ENCODE results near the gene RUNDC1.

RUNDC1 gene

GRCh38 chr17:43033948-43034881 lies 53.9 kb downstream of the RUNDC1 start:
- H3K27me3 ChIP-seq (ENCODE audit: low read depth, low read length) = no peaks in the 10 kb centered on the region
- no peak overlapping the region for H3K27ac ChIP-seq (ENCODE audit: low read length)
- H4K20me1 ChIP-seq (ENCODE audit: insufficient read depth, low read length) = no peaks in the 10 kb centered on the region
- H3K4me3 ChIP-seq (ENCODE audit: low read length) = no peak overlapping the region
- H3K79me2 ChIP-seq (ENCODE audit: low read length) = no peaks in the 10 kb centered on the region
- no peaks in the 10 kb centered on the region for H3K36me3 ChIP-seq (replicated peaks; ENCODE audit: low read depth, low read length)
- no peak overlapping the region for H2AFZ ChIP-seq (ENCODE audit: low read depth, low read length)
- H3K9me3 ChIP-seq (ENCODE audit: insufficient read depth, low read length) = no peaks in the 10 kb centered on the region
- TF ChIP-seq CTCF (IDR thresholded peaks at IDR 0.05; ENCODE audit: low read depth, low read length) = no peak
- TF ChIP-seq EZH2phosphoT487 (IDR thresholded peaks at IDR 0.05; ENCODE audit: low read depth) = no peak
- no peak overlapping the region for H3K9ac ChIP-seq (ENCODE audit: low read length)
- H3K4me1 ChIP-seq (ENCODE audit: low read length) = no peaks in the 10 kb centered on the region
- H3K4me2 ChIP-seq (ENCODE audit: low read length) = no peak overlapping the region

GRCh38 chr17:43034894-43035293 lies 54.5 kb downstream of the RUNDC1 start:
- H3K27me3 ChIP-seq (ENCODE audit: low read depth, low read length) = no peaks in the 10 kb centered on the region
- no peak overlapping the region for H2AFZ ChIP-seq (ENCODE audit: low read depth, low read length)
- H3K36me3 ChIP-seq (replicated peaks; ENCODE audit: low read depth, low read length) = no peaks in the 10 kb centered on the region
- no peak overlapping the region for H3K9ac ChIP-seq (ENCODE audit: low read length)
- H3K79me2 ChIP-seq (ENCODE audit: low read length) = no peaks in the 10 kb centered on the region
- H3K9me3 ChIP-seq (ENCODE audit: insufficient read depth, low read length) = no peaks in the 10 kb centered on the region
- H4K20me1 ChIP-seq (ENCODE audit: insufficient read depth, low read length) = no peaks in the 10 kb centered on the region
- no peaks in the 10 kb centered on the region for H3K4me1 ChIP-seq (ENCODE audit: low read length)
- no peak overlapping the region for H3K4me3 ChIP-seq (ENCODE audit: low read length)
- H3K27ac ChIP-seq (ENCODE audit: low read length) = no peak overlapping the region
- H3K4me2 ChIP-seq (ENCODE audit: low read length) = no peak overlapping the region
- TF ChIP-seq EZH2phosphoT487 (IDR thresholded peaks at IDR 0.05; ENCODE audit: low read depth) (no peak), CTCF (IDR thresholded peaks at IDR 0.05; ENCODE audit: low read depth, low read length) (no peak)

- H3K27me3 ChIP-seq (ENCODE audit: low read depth, low read length) = no peaks in the 10 kb centered on the region
- no peaks in the 10 kb centered on the region for H4K20me1 ChIP-seq (ENCODE audit: insufficient read depth, low read length)
- H3K36me3 ChIP-seq (replicated peaks; ENCODE audit: low read depth, low read length) = peaks cover 17% of the 10 kb centered on the region
- H3K9ac ChIP-seq (ENCODE audit: low read length) = no peak overlapping the region
- H3K4me3 ChIP-seq (ENCODE audit: low read length) = no peak overlapping the region
- no peaks in the 10 kb centered on the region for H3K9me3 ChIP-seq (ENCODE audit: insufficient read depth, low read length)
- no peak overlapping the region for H3K4me2 ChIP-seq (ENCODE audit: low read length)
- TF ChIP-seq EZH2phosphoT487 (IDR thresholded peaks at IDR 0.05; ENCODE audit: low read depth) (no peak), CTCF (IDR thresholded peaks at IDR 0.05; ENCODE audit: low read depth, low read length) (no peak)
- no peak overlapping the region for H3K27ac ChIP-seq (ENCODE audit: low read length)
- H3K4me1 ChIP-seq (ENCODE audit: low read length) = no peaks in the 10 kb centered on the region
- no peaks in the 10 kb centered on the region for H3K79me2 ChIP-seq (ENCODE audit: low read length)
- no peak overlapping the region for H2AFZ ChIP-seq (ENCODE audit: low read depth, low read length)
Measured at GRCh38 chr17:43039646-43040045, 59.3 kb downstream of the RUNDC1 start.

- no peak overlapping the region for H3K9ac ChIP-seq (ENCODE audit: low read length)
- no peaks in the 10 kb centered on the region for H4K20me1 ChIP-seq (ENCODE audit: insufficient read depth, low read length)
- peaks cover 22% of the 10 kb centered on the region for H3K36me3 ChIP-seq (replicated peaks; ENCODE audit: low read depth, low read length)
- H3K4me3 ChIP-seq (ENCODE audit: low read length) = no peak overlapping the region
- no peak overlapping the region for H2AFZ ChIP-seq (ENCODE audit: low read depth, low read length)
- H3K27me3 ChIP-seq (ENCODE audit: low read depth, low read length) = no peaks in the 10 kb centered on the region
- no peaks in the 10 kb centered on the region for H3K4me1 ChIP-seq (ENCODE audit: low read length)
- H3K79me2 ChIP-seq (ENCODE audit: low read length) = no peaks in the 10 kb centered on the region
- H3K4me2 ChIP-seq (ENCODE audit: low read length) = no peak overlapping the region
- H3K27ac ChIP-seq (ENCODE audit: low read length) = no peak overlapping the region
- no peak for TF ChIP-seq EZH2phosphoT487 (IDR thresholded peaks at IDR 0.05; ENCODE audit: low read depth)
- no peak for TF ChIP-seq CTCF (IDR thresholded peaks at IDR 0.05; ENCODE audit: low read depth, low read length)
- H3K9me3 ChIP-seq (ENCODE audit: insufficient read depth, low read length) = no peaks in the 10 kb centered on the region
Measured at GRCh38 chr17:43040655-43041054, 60.3 kb downstream of the RUNDC1 start.

Data from OCI-LY3 (cell line).